AG04450 (cell line): ENCODE data around the gene GMDS. TPM values are rescaled to one million over a fixed set of nuclear protein-coding genes. Genes with fewer than 3 reads are reported as not detected.

Experiments used
- CTCF ChIA-PET: fragments of 300-600, 350-600 bp; formaldehyde crosslinking; extraction: SDS; loops from one replicate; lab custom pipeline; 2022; ENCODE audit warnings: antibody characterized with exemption, inconsistent platforms; lab: Charles Lee
- POLR2A ChIA-PET: fragments of 350-600 bp; formaldehyde crosslinking; extraction: SDS; loops from one replicate; lab custom pipeline; 2021; ENCODE audit warnings: antibody characterized with exemption, inconsistent platforms; lab: Yijun Ruan, JAX
- DNase-seq: peaks from one replicate; pipeline ENCODE4 v3.0.0-alpha.2; 2011; ENCODE audit warnings: low read depth, low spot score
- H3K27ac ChIP-seq: one replicate; pipeline ENCODE4 v1.5.1; 2012; ENCODE audit warnings: low read depth, low read length, control low read depth
- H3K27me3 ChIP-seq: one replicate; pipeline ENCODE4 v1.6.0; 2012; ENCODE audit warnings: low read length; ENCODE audit not compliant: control insufficient read depth, insufficient read depth
- H3K4me3 ChIP-seq: 2 replicates; pipeline ENCODE4 v1.5.1; 2011; ENCODE audit warnings: mild to moderate bottlenecking, low read depth, low read length, control low read depth
- H3K9me3 ChIP-seq: 2 replicates; pipeline ENCODE4 v1.5.1; 2012; ENCODE audit warnings: low read length; ENCODE audit not compliant: control insufficient read depth, insufficient read depth
- CTCF ChIP-seq: IDR thresholded peaks from 2 replicates; pipeline ENCODE4 v1.5.1; 2011; ENCODE audit warnings: low read depth, low read length, control low read depth, inconsistent platforms
- polyA plus RNA-seq: library from polyadenylated mRNA; depleted of rRNA; stranded (reverse); fragments of >200 nt; gene quantifications from 2 replicates; pipeline ENCODE4 v1.2.3, GENCODE V29; 2011

Gene GMDS
- polyA plus RNA-seq, 1 experiment, result 26.4 TPM

GRCh38 chr6:1947922-1948321, 297.5 kb downstream of the GMDS start:
- no peak for DNase-seq
- Histone ChIP-seq H3K27ac (no peak overlapping the region), H3K9me3 (no peaks in the 10 kb centered on the region), H3K4me3 (no peak overlapping the region), H3K27me3 (no peaks in the 10 kb centered on the region)
- ChIA-PET CTCF (no interaction called here), POLR2A (no interaction called here)
- TF ChIP-seq CTCF, result no peak

- CTCF ChIA-PET, result no interaction called here
- Histone ChIP-seq H3K4me3 (no peak overlapping the region), H3K9me3 (no peaks in the 10 kb centered on the region), H3K27me3 (no peaks in the 10 kb centered on the region), H3K27ac (no peak overlapping the region)
- POLR2A ChIA-PET, result no interaction called here
- TF ChIP-seq CTCF, result no peak
- no peak for DNase-seq
Observed at GRCh38 chr6:1946583-1946982, 298.8 kb downstream of the GMDS start.

GRCh38 chr6:1945235-1945832, 300.1 kb downstream of the GMDS start:
- Histone ChIP-seq H3K9me3 (no peaks in the 10 kb centered on the region), H3K27me3 (no peaks in the 10 kb centered on the region), H3K27ac (no peak overlapping the region), H3K4me3 (no peak overlapping the region)
- DNase-seq, result no peak
- TF ChIP-seq CTCF, result no peak
- ChIA-PET POLR2A (no interaction called here), CTCF (no interaction called here)

GRCh38 chr6:1942834-1943233, 302.6 kb downstream of the GMDS start:
- H3K27me3 ChIP-seq, result no peaks in the 10 kb centered on the region
- H3K9me3 ChIP-seq, result no peaks in the 10 kb centered on the region
- DNase-seq, result no peak
- CTCF ChIA-PET, result no interaction called here
- no peak overlapping the region for H3K4me3 ChIP-seq
- no peak overlapping the region for H3K27ac ChIP-seq
- POLR2A ChIA-PET, result no interaction called here
- TF ChIP-seq CTCF, result no peak

GRCh38 chr6:1941534-1941933, 303.9 kb downstream of the GMDS start:
- TF ChIP-seq CTCF, result no peak
- ChIA-PET POLR2A (no interaction called here), CTCF (no interaction called here)
- no peak overlapping the region for H3K4me3 ChIP-seq
- H3K27me3 ChIP-seq, result no peaks in the 10 kb centered on the region
- H3K9me3 ChIP-seq, result no peaks in the 10 kb centered on the region
- H3K27ac ChIP-seq, result no peak overlapping the region
- no peak for DNase-seq
